ENCODE data around the gene GPR27. TPM values are rescaled to one million over a fixed set of nuclear protein-coding genes. Genes with fewer than 3 reads are reported as not detected.

GPR27 gene
- total RNA-seq, 1 experiment from 2014 or later, result 15.5 TPM

DNA sequence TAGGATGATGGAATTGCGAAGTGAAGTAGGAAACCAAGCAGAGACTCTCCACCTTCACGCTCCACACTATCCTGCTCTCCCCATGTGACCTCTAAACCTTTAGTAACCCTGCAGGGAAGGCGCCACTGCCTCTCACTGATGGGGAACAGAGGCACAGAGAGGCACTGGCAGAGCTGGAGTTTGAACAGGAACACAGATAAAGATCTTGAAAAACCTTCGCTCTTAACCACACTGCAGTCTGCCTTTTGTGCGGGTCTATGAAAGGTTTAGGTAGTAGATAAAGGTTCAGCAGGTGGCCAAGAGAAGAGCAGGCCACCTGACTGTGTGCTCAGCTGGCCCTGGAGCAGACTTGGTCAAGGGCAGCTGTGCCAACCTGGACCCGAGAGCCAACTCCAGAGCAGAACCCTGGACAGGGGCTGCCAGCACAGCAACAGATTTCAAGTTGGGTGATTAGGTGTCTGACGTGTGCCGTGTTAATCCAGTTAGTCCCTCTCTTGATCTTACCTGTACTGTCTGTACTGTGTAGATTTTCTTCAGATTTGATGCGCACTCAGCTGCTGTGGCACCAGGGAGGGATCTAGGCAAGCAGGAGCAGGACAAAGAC, 43.6 kb upstream of the GPR27 start:
- Histone ChIP-seq H3K4me2 (ENCODE audit: insufficient read depth, insufficient read length, low read length) (no peak overlapping the region), H2BK12ac (ENCODE audit: insufficient read length, low read depth, low read length) (no peak overlapping the region), H3K4ac (ENCODE audit: low read depth, low read length) (no peak overlapping the region), H3K23ac (ENCODE audit: insufficient read length, low read depth, low read length) (no peak overlapping the region), H3T11ph (ENCODE audit: low read length) (no peak overlapping the region), H2BK120ac (ENCODE audit: low read depth, low read length, poor library complexity, severe bottlenecking) (no peak overlapping the region), H4K20me1 (ENCODE audit: control insufficient read depth, insufficient read depth, insufficient read length) (no peaks in the 10 kb centered on the region), H3K14ac (ENCODE audit: insufficient read depth, low read length) (no peak overlapping the region), H3K27me3 (ENCODE audit: insufficient read depth, low read length) (no peaks in the 10 kb centered on the region), H2BK15ac (ENCODE audit: low read depth, low read length) (no peak overlapping the region), H3K4me1 (ENCODE audit: insufficient read depth, low read length) (no peaks in the 10 kb centered on the region), H2BK20ac (ENCODE audit: low read depth, low read length, poor library complexity, severe bottlenecking) (no peak overlapping the region), H4K91ac (ENCODE audit: insufficient read length, low read depth, low read length) (no peak overlapping the region), H3K9ac (ENCODE audit: extremely low read depth, insufficient read length, low read length) (no peak overlapping the region), H3K18ac (ENCODE audit: insufficient read length, low read depth, low read length) (no peak overlapping the region), H3K79me2 (ENCODE audit: insufficient read depth, low read length) (no peaks in the 10 kb centered on the region), H2AFZ (ENCODE audit: low read length) (no peak overlapping the region), H3K56ac (ENCODE audit: insufficient read length, low read depth, low read length) (no peak overlapping the region), H3K27ac (ENCODE audit: insufficient read length, low read depth, low read length) (no peak overlapping the region), H4K8ac (replicated peaks; ENCODE audit: insufficient read length, low read depth, low read length) (no peak overlapping the region), H4K5ac (ENCODE audit: insufficient read length, low read depth, low read length) (no peak overlapping the region), H3K9me3 (ENCODE audit: control insufficient read depth, low read depth, low read length) (no peaks in the 10 kb centered on the region), H2BK5ac (ENCODE audit: insufficient read length, low read length) (no peak overlapping the region), H3K79me1 (ENCODE audit: insufficient read depth, low read depth, low read length, poor library complexity, severe bottlenecking) (no peaks in the 10 kb centered on the region), H3K23me2 (ENCODE audit: insufficient read length, low read depth, low read length, poor library complexity, severe bottlenecking) (no peaks in the 10 kb centered on the region), H2AK5ac (ENCODE audit: insufficient read length, low read length) (no peak overlapping the region)
- H3K27ac Mint-ChIP-seq, result peak overlapping the region in 2 of 3 experiments; percentile 42 to 75; a peak in 3 of 7 replicates
- no peak for DNase-seq
- H3K4me1 Mint-ChIP-seq, result peaks cover 0 to 5% of the 10 kb centered on the region in 2 experiments; a peak in 1 of 4 replicates
- no peaks in the 10 kb centered on the region; the same call in 1 of the 2 replicates for H3K27me3 Mint-ChIP-seq (ENCODE audit: low read depth)
- no peaks in the 10 kb centered on the region for H3K9me3 Mint-ChIP-seq
- TF ChIP-seq, protein P1, sequence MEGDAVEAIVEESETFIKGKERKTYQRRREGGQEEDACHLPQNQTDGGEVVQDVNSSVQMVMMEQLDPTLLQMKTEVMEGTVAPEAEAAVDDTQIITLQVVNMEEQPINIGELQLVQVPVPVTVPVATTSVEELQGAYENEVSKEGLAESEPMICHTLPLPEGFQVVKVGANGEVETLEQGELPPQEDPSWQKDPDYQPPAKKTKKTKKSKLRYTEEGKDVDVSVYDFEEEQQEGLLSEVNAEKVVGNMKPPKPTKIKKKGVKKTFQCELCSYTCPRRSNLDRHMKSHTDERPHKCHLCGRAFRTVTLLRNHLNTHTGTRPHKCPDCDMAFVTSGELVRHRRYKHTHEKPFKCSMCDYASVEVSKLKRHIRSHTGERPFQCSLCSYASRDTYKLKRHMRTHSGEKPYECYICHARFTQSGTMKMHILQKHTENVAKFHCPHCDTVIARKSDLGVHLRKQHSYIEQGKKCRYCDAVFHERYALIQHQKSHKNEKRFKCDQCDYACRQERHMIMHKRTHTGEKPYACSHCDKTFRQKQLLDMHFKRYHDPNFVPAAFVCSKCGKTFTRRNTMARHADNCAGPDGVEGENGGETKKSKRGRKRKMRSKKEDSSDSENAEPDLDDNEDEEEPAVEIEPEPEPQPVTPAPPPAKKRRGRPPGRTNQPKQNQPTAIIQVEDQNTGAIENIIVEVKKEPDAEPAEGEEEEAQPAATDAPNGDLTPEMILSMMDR (conservative IDR thresholded peaks at IDR 0.05), result no peak
- no peak overlapping the region for H3K4me3 Mint-ChIP-seq
- no peaks in the 10 kb centered on the region; a peak in 1 of 7 replicates for H3K36me3 Mint-ChIP-seq (ENCODE audit: insufficient read depth in 1 of 3, low read depth in 3 of 3)
- no CpG with 5 or more reads among the region's 9 CpGs for WGBS (ENCODE audit: extremely low coverage, insufficient read length, low lambda C conversion rate)

Measured in H9 (cell line).